Thyroid gland (tissue), 4 donors: ENCODE results near the gene SALL4. TPM values are rescaled to one million over a fixed set of nuclear protein-coding genes. Genes with fewer than 3 reads are reported as not detected.
A peak's percentile ranks its signal among the peaks of the same experiment; 100 is the strongest.

Source experiments
- DNase-seq, 2 donors: peaks; one replicate each; pipeline ENCODE4 v3.0.0-alpha.2; 2019
- H3K27ac ChIP-seq, 3 donors: fragments of 200-600 bp; sonication (generic); 1 replicate in 2 of 3; 2 replicates in 1 of 3; pipeline ENCODE4 v1.5.1; 2016 to 2019; ENCODE audit warnings: mild to moderate bottlenecking in 1 of 3, moderate library complexity in 1 of 3
- H3K27me3 ChIP-seq: fragments of 200-600 bp; sonication (generic); one replicate; pipeline ENCODE4 v1.5.1; 2019
- H3K36me3 ChIP-seq, 2 donors: fragments of 200-600 bp; sonication (generic); one replicate each; pipeline ENCODE4 v1.5.1; 2016 to 2019
- H3K4me1 ChIP-seq, 2 donors: fragments of 200-600 bp; sonication (generic); one replicate each; pipeline ENCODE4 v1.5.1; 2017 to 2019
- H3K4me3 ChIP-seq, 3 donors: fragments of 200-600 bp; sonication (generic); replicated peaks in 1 of 3; 1 replicate in 2 of 3; 2 replicates in 1 of 3; pipeline ENCODE4 v1.5.1; 2016; ENCODE audit warnings: mild to moderate bottlenecking in 1 of 3
- H3K9me3 ChIP-seq: fragments of 200-600 bp; sonication (generic); one replicate; pipeline ENCODE4 v1.5.1; 2017
- CTCF ChIP-seq, 6 experiments: fragments of 200-600 bp in 3 of 6; fragments of 450-650 bp in 3 of 6; sonication (generic) in 3 of 6; IDR thresholded peaks; one replicate each; pipeline ENCODE4 v1.5.1; 2016 to 2019; ENCODE audit warnings: antibody characterized with exemption in 6 of 6, mild to moderate bottlenecking in 2 of 6, inconsistent platforms in 1 of 6, moderate library complexity in 1 of 6
- POLR2A ChIP-seq, 2 donors: fragments of 450-650 bp; IDR thresholded peaks; one replicate each; pipeline ENCODE4 v1.6.1; 2017; ENCODE audit warnings: antibody characterized with exemption in 2 of 2, mild to moderate bottlenecking in 2 of 2, moderate library complexity in 1 of 2
- WGBS, 2 donors: methylation state at CpG; one replicate each; pipeline ENCODE4 v1.1.5; 2017; 5-methylcytosine and 5-hydroxymethylcytosine counted together
- intact Hi-C: fragments of 100-400 bp; cut with DNase I; formaldehyde crosslinking; loops from one replicate; pipeline ENCODE4 v1.15.1; 2023
- total RNA-seq, 4 donors: library from RNA; depleted of rRNA; stranded (reverse); fragments of >200 nt; gene quantifications; one replicate each; pipeline ENCODE4 v1.2.3, GENCODE V29; 2016

Gene SALL4
- total RNA-seq, 4 donors from 2014 or later, result 3.1 to 13.6 (median 6.7) TPM

- Histone ChIP-seq H3K36me3 (no peaks in the 10 kb centered on the region), H3K4me3 (peak overlapping the region in 2 of 3 donors; percentile 54 to 57), H3K4me1 (peaks cover 28 to 47% of the 10 kb centered on the region in 2 donors), H3K27ac (peak overlapping the region in 1 of 3 donors; percentile 78), H3K9me3 (no peaks in the 10 kb centered on the region), H3K27me3 (no peaks in the 10 kb centered on the region)
- TF ChIP-seq CTCF (IDR thresholded peaks at IDR 0.05) (peak; percentile 71 to 91 (median 77)), POLR2A (IDR thresholded peaks at IDR 0.05) (peak in 1 of 2 donors; percentile 37)
- WGBS, 2 donors, result 3% methylated on average over 13 to 28 of the region's 44 CpGs
- peak; percentile 83 to 86 for DNase-seq
- intact Hi-C loops, result no loop called here
Measured at GRCh38 chr20:51800060-51800871, 2.1 kb downstream of the SALL4 start.

- Histone ChIP-seq H3K4me3 (no peak overlapping the region), H3K27ac (peak overlapping the region in 1 of 3 donors; percentile 69), H3K4me1 (peaks cover 28 to 47% of the 10 kb centered on the region in 2 donors), H3K27me3 (no peaks in the 10 kb centered on the region), H3K9me3 (no peaks in the 10 kb centered on the region), H3K36me3 (no peaks in the 10 kb centered on the region)
- WGBS, 2 donors, result 54 to 55% methylated on average over 10 of the region's 10 CpGs
- intact Hi-C loops, result no loop called here
- no peak for DNase-seq
- TF ChIP-seq POLR2A (IDR thresholded peaks at IDR 0.05), result no peak
- TF ChIP-seq CTCF (IDR thresholded peaks at IDR 0.05), result no peak
Measured at GRCh38 chr20:51799401-51799860, 2.9 kb downstream of the SALL4 start.

- 18 to 23% methylated on average over 3 of the region's 3 CpGs for WGBS, 2 donors
- no peaks in the 10 kb centered on the region for H3K9me3 ChIP-seq
- H3K4me3 ChIP-seq, result no peak overlapping the region
- no peaks in the 10 kb centered on the region for H3K27me3 ChIP-seq
- intact Hi-C loops, result no loop called here
- peak; percentile 64 to 66 for DNase-seq
- peak overlapping the region; percentile 48 to 84 (median 69) for H3K27ac ChIP-seq
- H3K36me3 ChIP-seq, result no peaks in the 10 kb centered on the region
- TF ChIP-seq POLR2A (IDR thresholded peaks at IDR 0.05) (peak in 1 of 2 donors; percentile 34), CTCF (IDR thresholded peaks at IDR 0.05) (peak in 1 of 6 experiments; percentile 21)
- peaks cover 28 to 47% of the 10 kb centered on the region in 2 donors for H3K4me1 ChIP-seq
Measured at GRCh38 chr20:51797357-51798025, 4.8 kb downstream of the SALL4 start.

- H3K4me1 ChIP-seq, result peaks cover 28 to 44% of the 10 kb centered on the region in 2 donors
- H3K9me3 ChIP-seq, result no peaks in the 10 kb centered on the region
- no peaks in the 10 kb centered on the region for H3K36me3 ChIP-seq
- H3K27ac ChIP-seq, result peak overlapping the region; percentile 48 to 84 (median 69)
- no peak for TF ChIP-seq POLR2A (IDR thresholded peaks at IDR 0.05)
- no peak for TF ChIP-seq CTCF (IDR thresholded peaks at IDR 0.05)
- intact Hi-C loops, result no loop called here
- no peaks in the 10 kb centered on the region for H3K27me3 ChIP-seq
- DNase-seq, result peak; percentile 39 to 40
- no peak overlapping the region for H3K4me3 ChIP-seq
- WGBS, 2 donors, result 53 to 60% methylated on average over 3 of the region's 3 CpGs
Measured at GRCh38 chr20:51796340-51796739, 6.0 kb downstream of the SALL4 start.
